ENCODE results near the gene PLA2G2A. TPM values are rescaled to one million over a fixed set of nuclear protein-coding genes. Genes with fewer than 3 reads are reported as not detected.

The PLA2G2A gene
- total and polyA plus RNA-seq, 2 donors: 0.28 to 84.5 TPM

Other genes starting within 250 kb of the PLA2G2A start
- 6.0 TPM for gene TMCO4, start 179.7 kb downstream of the PLA2G2A start, total RNA-seq
- 11.5 TPM for gene TMCO4, start 179.7 kb downstream of the PLA2G2A start, polyA plus RNA-seq
- 0.14 TPM for gene RNF186, start 164.3 kb downstream of the PLA2G2A start, total RNA-seq
- gene RNF186, start 164.3 kb downstream of the PLA2G2A start, polyA plus RNA-seq: 0.34 TPM
- 3.6 TPM for gene OTUD3, start 97.2 kb downstream of the PLA2G2A start, total RNA-seq
- 3.7 TPM for gene OTUD3, start 97.2 kb downstream of the PLA2G2A start, polyA plus RNA-seq
- gene PLA2G2E, start 56.0 kb downstream of the PLA2G2A start, total RNA-seq: not detected
- gene PLA2G2E, start 56.0 kb downstream of the PLA2G2A start, polyA plus RNA-seq: not detected
- gene PLA2G5, start 90.6 kb upstream of the PLA2G2A start, total RNA-seq: 0.09 TPM
- 1.6 TPM for gene PLA2G5, start 90.6 kb upstream of the PLA2G2A start, polyA plus RNA-seq
- gene PLA2G2D, start 139.9 kb upstream of the PLA2G2A start, total RNA-seq: 0.52 TPM
- 1.6 TPM for gene PLA2G2D, start 139.9 kb upstream of the PLA2G2A start, polyA plus RNA-seq
- 0.47 TPM for gene PLA2G2F, start 159.7 kb upstream of the PLA2G2A start, total RNA-seq
- 7.2 TPM for gene PLA2G2F, start 159.7 kb upstream of the PLA2G2A start, polyA plus RNA-seq
- 0.24 TPM for gene UBXN10, start 206.5 kb upstream of the PLA2G2A start, total RNA-seq
- gene UBXN10, start 206.5 kb upstream of the PLA2G2A start, polyA plus RNA-seq: 0.50 TPM
- gene PLA2G2C, start 206.9 kb upstream of the PLA2G2A start, total RNA-seq: 0.19 TPM
- 0.02 TPM for gene PLA2G2C, start 206.9 kb upstream of the PLA2G2A start, polyA plus RNA-seq